Left colon (tissue), 2 donors: Measurements from ENCODE around the gene RFX2. TPM values are rescaled to one million over a fixed set of nuclear protein-coding genes. Genes with fewer than 3 reads are reported as not detected.
"Not testable (repeated sequence)": the region's sequence is repeated elsewhere in the genome, so short reads cannot be mapped to it uniquely, and the experiment has no call there.

Experiments
- ATAC-seq: fragments of 200-7000 bp; cut with Tn5 transposase; one replicate; pipeline ENCODE4 v1.9.1; 2020; ENCODE audit warnings: mild to moderate bottlenecking, moderate library complexity
- DNase-seq, 2 donors: peaks; one replicate each; pipeline ENCODE4 v3.0.0-alpha.2; 2020
- intact Hi-C, 2 donors: fragments of 100-400 bp; cut with DNase I in 1 of 2; cut with micrococcal nuclease in 1 of 2; formaldehyde crosslinking; loops; one replicate each; pipeline versions ENCODE4 v1.11.2 to v1.14.0; 2022; cut with DNase I, micrococcal nuclease
- total RNA-seq, 2 donors: library from RNA; stranded (reverse); fragmentation: NEBNext Ultra II Directional; extraction: Animal tissue kit (Norgen Biotek cat#: 25700); gene quantifications; one replicate each; pipeline ENCODE4 v1.2.1, GENCODE V29; 2021
- donor health status: DM: no; HTN: no; CAD: no.
- donor health status: DM: yes; HTN: yes; CAD: no.

Gene RFX2
- total RNA-seq, 2 donors from 2014 or later = 6.6 to 8.5 TPM

GRCh38 chr19:6087074-6087571 is 23.2 kb downstream of the RFX2 start:
- ATAC-seq (peak; percentile 62), DNase-seq (peak in 1 of 2 donors; percentile 60)
- intact Hi-C loops = no loop called here

- ATAC-seq (no peak), DNase-seq (no peak)
Measured at GRCh38 chr19:6086068-6086788, 24.1 kb downstream of the RFX2 start.

GRCh38 chr19:6084821-6085220 is 25.5 kb downstream of the RFX2 start:
- DNase-seq = no peak
- no peak for ATAC-seq
- intact Hi-C loops = no loop called here

More at GRCh38 chr19:6086068-6086788, 24.1 kb downstream of the RFX2 start:
- intact Hi-C loops = no loop called here

GRCh38 chr19:6079107-6079506 is 31.2 kb downstream of the RFX2 start:
- no peak for ATAC-seq
- DNase-seq = no peak

GRCh38 chr19:6078068-6078467 is 32.2 kb downstream of the RFX2 start:
- no peak for DNase-seq
- intact Hi-C loops = no loop called here
- ATAC-seq = no peak

More at GRCh38 chr19:6079107-6079506, 31.2 kb downstream of the RFX2 start:
- intact Hi-C loops = no loop called here

GRCh38 chr19:6076675-6077463 is 33.4 kb downstream of the RFX2 start:
- DNase-seq = peak in 1 of 2 donors; percentile 29
- intact Hi-C loops = no loop called here
- no peak for ATAC-seq

GRCh38 chr19:6076291-6076665 is 34.0 kb downstream of the RFX2 start:
- ATAC-seq (no peak), DNase-seq (no peak)

GRCh38 chr19:6074709-6075403 is 35.4 kb downstream of the RFX2 start:
- intact Hi-C loops = no loop called here
- DNase-seq (peak in 1 of 2 donors; percentile 19), ATAC-seq (no peak)

More at GRCh38 chr19:6076291-6076665, 34.0 kb downstream of the RFX2 start:
- intact Hi-C loops = no loop called here

GRCh38 chr19:6073858-6074708 is 36.2 kb downstream of the RFX2 start:
- ATAC-seq = peak; percentile 39
- intact Hi-C loops = no loop called here
- DNase-seq = peak in 1 of 2 donors; percentile 11

GRCh38 chr19:6073233-6073632 is 37.1 kb downstream of the RFX2 start:
- intact Hi-C loops, ATAC-seq: not testable (repeated sequence)
- DNase-seq = peak in 1 of 2 donors; percentile 7

- peak in 1 of 2 donors; percentile 8 for DNase-seq
- no peak for ATAC-seq
- intact Hi-C loops = no loop called here
Measured at GRCh38 chr19:6071875-6072274, 38.4 kb downstream of the RFX2 start.

- intact Hi-C loops = no loop called here
- ATAC-seq (no peak), DNase-seq (peak; percentile 2 to 24)
Measured at GRCh38 chr19:6070720-6071485, 39.4 kb downstream of the RFX2 start.

- no peak for ATAC-seq
- intact Hi-C loops = no loop called here
- DNase-seq = peak; percentile 0 to 15
Measured at GRCh38 chr19:6070207-6070681, 40.1 kb downstream of the RFX2 start.

GRCh38 chr19:6069268-6069791 is 41.0 kb downstream of the RFX2 start:
- ATAC-seq = no peak
- peak; percentile 1 to 14 for DNase-seq
- intact Hi-C loops = no loop called here

- DNase-seq (peak; percentile 3 to 22), ATAC-seq (no peak)
- intact Hi-C loops = no loop called here
Measured at GRCh38 chr19:6068711-6069110, 41.6 kb downstream of the RFX2 start.

GRCh38 chr19:6067975-6068374 is 42.3 kb downstream of the RFX2 start:
- intact Hi-C loops = no loop called here
- DNase-seq (peak; percentile 3 to 20), ATAC-seq (no peak)
